ENCODE measurements around the gene NPM1. TPM values are rescaled to one million over a fixed set of nuclear protein-coding genes. Genes with fewer than 3 reads are reported as not detected.
"Not testable (repeated sequence)": the region's sequence is repeated elsewhere in the genome, so short reads cannot be mapped to it uniquely, and the experiment has no call there.

Gene NPM1
- total RNA-seq, 2 donors from 2014 or later, result 1,997 to 2,127 TPM

- TF ChIP-seq CTCF (conservative IDR thresholded peaks at IDR 0.05), result no peak
- H3K4me3 Mint-ChIP-seq, result no peak overlapping the region
- H3K36me3 ChIP-seq (ENCODE audit: control insufficient read depth, insufficient read depth, low read length), result peaks cover 73% of the 10 kb centered on the region
- DNase-seq, result no peak
- H3K27me3 ChIP-seq (ENCODE audit: control insufficient read depth, insufficient read depth, low read length, poor library complexity, severe bottlenecking), result no peaks in the 10 kb centered on the region
- H3K27ac Mint-ChIP-seq, result no peak overlapping the region
- WGBS, 2 experiments (ENCODE audit: insufficient coverage in 1 of 2, insufficient read length in 1 of 2), result 97 to 100% methylated on average over 5 of the region's 5 CpGs
- no peak overlapping the region for H3K27ac ChIP-seq (ENCODE audit: low read depth, low read length)
- H3K36me3 Mint-ChIP-seq (ENCODE audit: low read depth), result peaks cover 57% of the 10 kb centered on the region
- H3K4me1 Mint-ChIP-seq, result peaks cover 10% of the 10 kb centered on the region
- peaks cover 4% of the 10 kb centered on the region for H3K4me1 ChIP-seq (ENCODE audit: control insufficient read depth, insufficient read depth, low read length)
- H3K9me3 Mint-ChIP-seq, result no peaks in the 10 kb centered on the region
- H3K9me3 ChIP-seq (ENCODE audit: control insufficient read depth, low read length), result no peaks in the 10 kb centered on the region
- no peak overlapping the region for H3K4me3 ChIP-seq (ENCODE audit: low read length)
- H3K27me3 Mint-ChIP-seq (ENCODE audit: insufficient read depth), result no peaks in the 10 kb centered on the region
- no peak overlapping the region for H3K9ac ChIP-seq (ENCODE audit: extremely low read depth, low read length, poor library complexity, severe bottlenecking)
Measured at GRCh38 chr5:171412186-171412585, 24.5 kb downstream of the NPM1 start.

GRCh38 chr5:171413153-171413910, 25.7 kb downstream of the NPM1 start:
- no peaks in the 10 kb centered on the region for H3K27me3 ChIP-seq (ENCODE audit: control insufficient read depth, insufficient read depth, low read length, poor library complexity, severe bottlenecking)
- 83 to 94% methylated on average over 2 to 3 of the region's 3 CpGs for WGBS, 2 experiments (ENCODE audit: insufficient coverage in 1 of 2, insufficient read length in 1 of 2)
- no peaks in the 10 kb centered on the region for H3K9me3 ChIP-seq (ENCODE audit: control insufficient read depth, low read length)
- no peak overlapping the region for H3K4me3 ChIP-seq (ENCODE audit: low read length)
- no peak overlapping the region for H3K27ac ChIP-seq (ENCODE audit: low read depth, low read length)
- no peak overlapping the region for H3K4me3 Mint-ChIP-seq
- H3K36me3 ChIP-seq (ENCODE audit: control insufficient read depth, insufficient read depth, low read length), result peaks cover 62% of the 10 kb centered on the region
- no peak overlapping the region for H3K9ac ChIP-seq (ENCODE audit: extremely low read depth, low read length, poor library complexity, severe bottlenecking)
- H3K9me3 Mint-ChIP-seq, result no peaks in the 10 kb centered on the region
- H3K4me1 Mint-ChIP-seq, result peaks cover 5% of the 10 kb centered on the region
- H3K27me3 Mint-ChIP-seq (ENCODE audit: insufficient read depth), result no peaks in the 10 kb centered on the region
- H3K36me3 Mint-ChIP-seq (ENCODE audit: low read depth), result peaks cover 46% of the 10 kb centered on the region
- H3K27ac Mint-ChIP-seq, result no peak overlapping the region
- peak; percentile 26 for DNase-seq
- peaks cover 4% of the 10 kb centered on the region for H3K4me1 ChIP-seq (ENCODE audit: control insufficient read depth, insufficient read depth, low read length)
- TF ChIP-seq CTCF (conservative IDR thresholded peaks at IDR 0.05), result no peak

GRCh38 chr5:171413993-171414392, 26.3 kb downstream of the NPM1 start:
- peak; percentile 48 for DNase-seq
- not testable (repeated sequence) for H3K4me1 Mint-ChIP-seq; H3K27me3 ChIP-seq (ENCODE audit: control insufficient read depth, insufficient read depth, low read length, poor library complexity, severe bottlenecking); H3K4me3 ChIP-seq (ENCODE audit: low read length); H3K4me1 ChIP-seq (ENCODE audit: control insufficient read depth, insufficient read depth, low read length); H3K9me3 Mint-ChIP-seq; H3K9me3 ChIP-seq (ENCODE audit: control insufficient read depth, low read length); H3K27me3 Mint-ChIP-seq (ENCODE audit: insufficient read depth); H3K4me3 Mint-ChIP-seq; H3K27ac Mint-ChIP-seq; H3K27ac ChIP-seq (ENCODE audit: low read depth, low read length); H3K9ac ChIP-seq (ENCODE audit: extremely low read depth, low read length, poor library complexity, severe bottlenecking)
- peaks cover 39% of the 10 kb centered on the region for H3K36me3 Mint-ChIP-seq (ENCODE audit: low read depth)
- 97 to 100% methylated on average over 2 to 5 of the region's 5 CpGs for WGBS, 2 experiments (ENCODE audit: insufficient coverage in 1 of 2, insufficient read length in 1 of 2)
- peaks cover 55% of the 10 kb centered on the region for H3K36me3 ChIP-seq (ENCODE audit: control insufficient read depth, insufficient read depth, low read length)
